Stimulated activated CD4-positive, alpha-beta T cell treated with anti-CD3 and anti-CD28 coated beads, TNF-alpha, amount 100 ng/mL, for 24 hours (primary cell): ENCODE data around the gene ST6GALNAC5.
"Not testable (repeated sequence)": the region's sequence is repeated elsewhere in the genome, so short reads cannot be mapped to it uniquely, and the experiment has no call there.

Experiments used
- DNase-seq, 3 experiments: peaks; one replicate each; pipeline ENCODE4 v3.0.0-alpha.2; 2020; ENCODE audit warnings: low read depth in 3 of 3

ST6GALNAC5 gene

GRCh38 chr1:76938304-76938703 is 71.0 kb downstream of the ST6GALNAC5 start:
- DNase-seq = no peak

DNA sequence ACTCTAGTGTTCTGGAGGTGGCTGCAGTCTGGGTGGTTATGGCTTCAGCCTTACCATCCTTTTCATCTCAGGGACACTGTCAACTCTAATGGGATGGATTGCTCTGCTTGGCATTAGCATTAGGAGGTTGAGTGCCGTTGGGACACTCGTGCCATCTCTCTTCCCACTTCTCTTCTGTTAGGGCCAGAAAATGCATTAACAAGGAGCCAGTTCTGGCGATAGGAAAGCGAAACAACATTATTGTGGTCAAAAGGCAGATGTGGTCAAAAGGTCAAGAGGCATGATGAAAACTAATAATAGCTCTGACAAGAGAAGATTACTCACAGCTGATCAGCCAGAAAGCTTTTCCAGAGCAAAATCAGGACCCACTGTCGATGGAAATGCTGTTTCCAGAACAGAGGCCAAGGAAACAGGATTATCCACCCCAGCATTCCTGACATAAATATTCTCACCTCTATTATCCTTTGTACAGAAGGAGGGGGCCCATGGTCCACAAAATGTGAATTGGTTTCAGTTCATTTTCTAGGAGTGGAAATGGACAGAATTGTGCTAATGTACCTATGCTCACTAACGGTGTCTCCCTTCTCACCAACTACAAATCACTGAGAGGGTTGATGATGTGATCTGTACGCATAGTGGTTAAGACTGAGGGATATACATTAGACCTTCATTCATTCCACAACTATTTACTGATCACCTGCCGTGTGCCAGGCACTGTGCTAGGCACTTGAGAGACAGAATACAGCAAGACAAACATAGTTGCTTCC is 72.0 kb downstream of the ST6GALNAC5 start:
- DNase-seq = no peak

DNA sequence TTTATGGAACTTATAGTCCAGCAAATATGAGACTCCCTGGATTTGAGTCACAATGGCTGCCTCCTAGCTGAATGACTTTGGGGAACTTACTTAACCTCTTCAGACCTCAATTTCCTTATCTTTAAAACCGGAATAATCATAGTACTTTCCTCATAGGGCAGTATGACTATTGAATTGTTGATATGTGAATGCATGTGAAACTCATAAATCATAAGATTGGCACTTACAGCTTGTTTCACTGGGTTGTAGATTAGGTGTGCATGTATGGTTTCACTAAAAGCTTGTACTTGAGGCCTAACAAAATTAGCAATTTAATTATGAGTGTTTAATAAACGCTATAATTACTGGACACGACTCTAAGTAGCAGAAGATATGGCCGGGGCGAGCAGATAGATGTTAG is 72.5 kb downstream of the ST6GALNAC5 start:
- no peak for DNase-seq

DNA sequence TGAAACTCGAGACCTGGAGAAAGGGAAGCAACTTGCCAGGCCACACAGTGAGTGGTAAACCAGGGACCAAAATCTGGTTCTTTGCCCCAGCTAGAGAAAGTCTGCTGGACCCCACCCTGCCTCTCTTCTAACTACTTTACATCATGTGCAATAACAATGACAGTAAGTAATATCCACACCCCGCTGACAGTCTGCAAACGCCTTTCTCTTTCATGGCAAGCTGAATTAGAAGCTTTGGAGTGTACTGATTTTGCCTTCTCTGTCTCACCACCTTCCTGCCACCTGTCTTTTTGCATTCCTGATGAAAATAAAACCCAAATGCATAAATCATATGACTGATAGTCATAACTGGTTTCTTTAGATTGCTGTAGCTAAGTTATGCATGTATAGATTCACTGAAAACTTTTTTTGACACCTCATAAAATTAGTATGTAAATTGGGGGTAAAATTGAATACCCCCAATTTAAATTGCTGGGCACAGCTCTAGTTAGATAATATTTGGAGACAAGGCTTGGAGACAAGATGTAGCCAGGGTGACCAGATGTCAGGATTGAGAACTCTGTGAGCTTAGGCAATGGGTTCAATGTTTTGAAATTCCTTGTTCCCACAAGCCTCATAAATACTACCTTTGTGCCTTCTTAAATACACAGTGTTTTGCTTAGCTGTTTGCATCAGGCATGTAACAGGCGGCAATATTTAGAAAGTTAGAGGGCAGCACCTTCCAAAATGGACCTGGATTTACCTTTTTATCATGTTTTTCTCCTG is 73.5 kb downstream of the ST6GALNAC5 start:
- DNase-seq = no peak

GRCh38 chr1:76942549-76942948 is 75.3 kb downstream of the ST6GALNAC5 start:
- DNase-seq = no peak

DNA sequence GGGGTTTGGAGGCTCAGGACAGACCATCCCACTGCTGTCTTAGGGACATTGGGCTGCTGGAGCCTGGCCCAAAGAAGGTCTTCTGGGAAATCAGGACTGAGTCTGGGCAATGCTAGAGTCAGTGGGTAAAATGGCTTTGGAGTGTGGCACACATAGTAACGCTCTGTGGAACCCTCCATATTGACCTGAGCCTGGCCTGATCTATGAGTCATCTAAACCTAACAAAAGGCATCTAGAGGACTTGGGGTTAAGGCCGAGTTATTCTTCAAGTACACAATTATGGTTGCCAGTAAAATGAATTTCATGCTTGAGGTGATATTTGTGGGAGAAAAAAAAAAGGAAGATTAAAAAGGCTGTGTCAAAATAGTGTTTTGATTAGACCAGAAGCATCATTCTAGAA is 77.7 kb downstream of the ST6GALNAC5 start:
- DNase-seq = no peak

GRCh38 chr1:76948846-76949245 is 81.6 kb downstream of the ST6GALNAC5 start:
- DNase-seq = no peak

DNA sequence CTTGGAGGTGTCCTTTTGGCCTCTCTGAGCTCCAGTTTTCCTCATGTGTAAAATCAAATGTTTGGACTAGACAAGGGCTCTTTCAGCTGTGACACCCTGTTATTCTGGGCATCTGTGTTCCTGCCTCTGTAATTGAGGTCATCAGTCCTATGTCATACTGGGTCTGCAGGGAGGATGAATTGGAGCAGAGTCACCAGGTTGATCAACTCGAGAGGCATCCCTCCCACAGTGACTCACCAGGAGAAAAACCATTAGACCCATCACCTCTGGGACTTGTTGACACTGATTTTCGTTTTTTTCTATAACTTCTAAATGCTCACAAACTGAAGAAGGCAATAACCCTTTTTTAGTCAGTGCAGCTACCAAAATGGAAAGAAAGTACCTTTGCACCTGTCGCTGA is 82.2 kb downstream of the ST6GALNAC5 start:
- no peak for DNase-seq

- DNase-seq = no peak
These were observed 83.0 kb downstream of the ST6GALNAC5 start for GRCh38 chr1:76950306-76950705.

DNA sequence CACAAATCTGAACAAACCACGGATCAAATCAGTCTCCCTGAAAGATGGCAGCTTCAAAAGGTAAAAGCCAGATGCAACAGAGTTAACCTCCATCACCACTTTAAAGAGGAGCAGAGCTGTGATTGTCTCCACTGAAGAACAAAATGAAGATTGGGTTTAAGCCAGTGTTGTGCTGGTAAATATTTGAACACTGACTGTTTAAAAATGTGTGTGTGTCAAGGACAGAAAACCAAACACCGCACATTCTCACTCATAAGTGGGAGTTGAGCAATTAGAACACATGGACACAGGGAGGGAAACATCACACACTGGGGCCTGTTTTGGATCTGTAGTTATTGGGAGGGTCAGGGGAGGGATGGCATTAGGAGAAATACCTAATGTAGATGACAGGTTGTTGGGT is 83.9 kb downstream of the ST6GALNAC5 start:
- no peak for DNase-seq

- no peak for DNase-seq
These were observed 88.4 kb downstream of the ST6GALNAC5 start for GRCh38 chr1:76955652-76956051.

DNA sequence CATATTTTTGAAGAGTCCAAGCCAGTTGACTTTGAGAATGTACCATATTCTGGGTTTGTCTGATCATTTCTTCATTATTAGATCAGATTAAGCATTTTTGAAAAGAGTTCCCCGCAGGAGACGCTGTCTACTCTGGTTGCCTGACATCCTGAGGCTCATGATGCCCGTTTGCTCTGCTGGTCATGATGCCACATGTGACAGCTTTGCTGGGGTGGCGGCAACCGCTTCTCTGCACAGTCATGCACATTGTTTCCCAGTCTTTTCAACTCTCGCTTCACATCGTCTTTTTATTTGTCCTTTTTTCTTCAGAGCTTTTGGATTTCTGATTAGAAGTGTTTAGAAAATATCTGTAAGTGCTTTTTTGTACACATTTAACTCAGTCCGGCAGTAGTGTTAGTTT is 90.7 kb downstream of the ST6GALNAC5 start:
- no peak for DNase-seq

- DNase-seq = no peak
These were observed 91.5 kb downstream of the ST6GALNAC5 start for GRCh38 chr1:76958828-76959227.

GRCh38 chr1:76959556-76959955 is 92.3 kb downstream of the ST6GALNAC5 start:
- no peak for DNase-seq

DNA sequence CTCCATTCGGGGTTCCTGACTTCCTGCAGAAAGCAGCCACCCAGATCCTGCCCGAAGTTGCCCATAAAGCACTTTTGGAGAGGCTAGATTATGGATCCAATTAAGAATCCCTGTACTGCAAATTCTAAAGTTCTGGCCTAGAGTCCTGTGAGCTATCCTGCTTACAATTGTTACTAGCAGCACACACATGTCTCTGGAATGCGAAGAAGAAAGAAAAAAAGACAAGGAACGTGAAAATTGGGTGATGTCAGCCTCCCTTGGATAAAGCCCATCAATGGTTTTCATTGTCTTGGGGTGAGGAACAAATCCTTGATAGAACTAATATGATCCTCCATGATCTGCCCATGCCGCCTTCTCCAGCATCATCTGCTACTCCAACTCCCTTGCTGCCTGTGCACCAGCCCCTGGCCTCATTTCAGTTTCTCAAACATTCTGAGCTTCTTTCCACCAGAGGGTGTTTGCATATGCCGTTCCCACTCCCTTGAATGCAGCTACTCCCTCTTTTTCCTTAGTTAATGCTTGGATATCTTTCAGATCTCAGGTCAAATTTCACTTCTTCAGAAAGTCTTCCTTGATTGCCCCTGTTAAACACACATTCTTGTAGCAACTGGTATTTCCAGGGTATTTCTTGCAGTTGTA is 94.0 kb downstream of the ST6GALNAC5 start:
- DNase-seq = no peak

DNA sequence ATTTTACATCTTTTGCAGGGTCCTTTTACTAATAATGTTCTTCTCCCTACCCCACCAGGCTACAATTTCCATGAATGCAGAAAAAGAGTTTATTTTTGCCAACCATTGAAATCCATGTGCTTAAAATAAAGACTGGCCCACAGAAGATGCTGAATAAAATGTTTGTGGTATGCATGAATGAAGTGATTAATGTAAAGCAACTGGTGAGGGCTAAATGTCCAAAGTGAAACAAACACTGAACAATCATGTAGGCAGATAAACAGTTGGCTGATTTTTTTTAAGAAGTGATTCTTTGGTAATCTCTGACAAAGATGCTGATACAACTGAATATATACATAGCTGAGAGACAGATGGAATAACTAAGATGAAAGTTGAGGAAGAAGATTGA is 94.5 kb downstream of the ST6GALNAC5 start:
- no peak for DNase-seq

GRCh38 chr1:76981267-76981666 is 114.0 kb downstream of the ST6GALNAC5 start:
- not testable (repeated sequence) for DNase-seq

DNA sequence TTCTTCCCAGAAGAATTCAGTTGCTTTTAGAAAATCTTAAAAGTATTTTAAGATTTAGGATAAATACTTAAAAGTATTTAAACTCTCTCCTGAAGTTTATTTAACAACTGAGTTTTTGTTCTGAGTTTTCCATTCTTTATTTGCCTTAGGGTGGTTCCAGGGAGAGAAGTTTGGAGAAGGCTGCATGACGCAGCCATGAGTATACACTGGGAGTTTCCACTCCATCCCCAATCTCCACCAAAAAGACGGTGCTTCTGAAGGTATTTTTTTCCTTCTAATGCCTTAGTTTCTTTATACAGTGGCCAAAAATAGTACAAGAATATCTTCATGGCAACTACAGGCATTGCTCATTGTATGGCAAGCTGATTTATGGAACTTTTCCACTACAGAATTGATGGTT is 122.7 kb downstream of the ST6GALNAC5 start:
- no peak for DNase-seq

- DNase-seq = no peak
These were observed 125.8 kb downstream of the ST6GALNAC5 start for GRCh38 chr1:76993036-76993435.

DNA sequence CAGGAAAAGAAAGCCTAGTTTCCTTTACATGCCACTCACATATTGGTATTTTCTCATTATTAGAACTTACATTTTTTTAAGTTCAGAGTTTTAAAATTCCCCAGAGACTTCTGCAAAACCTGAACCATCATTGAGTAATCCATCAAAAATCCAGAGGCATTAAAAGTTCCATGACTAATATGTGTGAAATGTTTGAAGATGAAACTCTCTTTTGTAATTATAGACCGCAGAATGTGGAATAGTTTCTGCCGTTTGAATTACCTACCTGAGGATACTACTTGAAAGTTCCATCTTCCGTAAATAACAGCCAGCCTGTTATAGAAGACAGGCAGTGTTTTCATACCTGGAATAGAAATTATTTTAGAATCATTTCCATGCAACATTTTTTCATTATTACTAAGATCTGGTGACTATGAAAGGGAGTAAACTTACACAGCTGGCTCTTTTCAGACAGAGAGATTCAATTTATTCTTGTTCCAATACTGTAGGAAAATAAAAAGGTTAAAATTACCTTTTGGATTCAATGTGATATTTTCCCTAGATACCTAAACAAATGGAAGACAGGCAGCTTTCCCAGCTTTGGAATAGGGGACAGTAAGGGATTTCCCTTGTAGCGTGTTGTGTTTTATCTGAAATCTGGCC is 131.4 kb downstream of the ST6GALNAC5 start:
- DNase-seq = no peak

- DNase-seq = no peak
These were observed 140.4 kb downstream of the ST6GALNAC5 start for GRCh38 chr1:77007675-77008074.

DNA sequence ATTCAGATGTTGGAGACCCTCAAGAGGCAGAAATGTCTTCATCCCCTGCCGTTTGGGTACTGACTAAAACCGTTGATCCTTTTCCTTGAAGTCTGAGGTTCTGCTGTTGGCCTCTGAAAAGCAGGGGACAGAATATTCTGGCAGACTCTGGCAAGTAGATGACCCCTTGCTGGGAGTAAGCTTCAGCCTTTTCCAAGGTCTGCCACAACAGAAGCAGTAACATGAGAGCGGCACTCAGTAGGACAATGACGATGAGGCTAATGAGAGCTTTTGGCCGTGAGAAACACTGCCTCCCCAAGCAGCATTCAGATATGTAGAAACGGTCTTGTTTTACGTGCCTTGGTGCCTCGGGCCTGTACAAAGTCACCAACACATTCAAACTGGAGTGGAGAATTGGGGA is 143.7 kb downstream of the ST6GALNAC5 start:
- no peak for DNase-seq
